Ascending aorta (tissue), 2 donors: Measurements from ENCODE around the gene RNF31. TPM values are rescaled to one million over a fixed set of nuclear protein-coding genes. Genes with fewer than 3 reads are reported as not detected.

Source experiments
- DNase-seq, 2 donors: peaks; one replicate each; pipeline ENCODE4 v3.0.0-alpha.2; 2019; ENCODE audit warnings: low spot score in 2 of 2
- H3K27ac ChIP-seq, 2 donors: fragments of 200-600 bp; sonication (generic); one replicate each; pipeline ENCODE4 v1.5.1; 2016 to 2017; ENCODE audit warnings: mild to moderate bottlenecking in 1 of 2
- H3K27me3 ChIP-seq: fragments of 200-600 bp; sonication (generic); one replicate; pipeline ENCODE4 v1.5.1; 2017
- H3K36me3 ChIP-seq, 2 donors: fragments of 200-600 bp; sonication (generic); one replicate each; pipeline ENCODE4 v1.5.1; 2016
- H3K4me1 ChIP-seq, 2 donors: fragments of 200-600 bp; sonication (generic); one replicate each; pipeline ENCODE4 v1.5.1; 2016 to 2017; ENCODE audit warnings: mild to moderate bottlenecking in 1 of 2
- H3K4me3 ChIP-seq, 2 donors: fragments of 200-600 bp; sonication (generic); one replicate each; pipeline ENCODE4 v1.5.1; 2016 to 2017; ENCODE audit warnings: mild to moderate bottlenecking in 1 of 2
- H3K9me3 ChIP-seq, 2 donors: fragments of 200-600 bp; sonication (generic); one replicate each; pipeline ENCODE4 v1.5.1; 2016
- CTCF ChIP-seq, 3 experiments: fragments of 200-600 bp in 2 of 3; fragments of 450-650 bp in 1 of 3; sonication (generic) in 2 of 3; IDR thresholded peaks; one replicate each; pipeline ENCODE4 v1.5.1; 2016 to 2019; ENCODE audit warnings: antibody characterized with exemption in 3 of 3, mild to moderate bottlenecking in 1 of 3, moderate library complexity in 1 of 3
- intact Hi-C: fragments of 100-400 bp; cut with DNase I; formaldehyde crosslinking; loops from one replicate; pipeline ENCODE4 v1.15.1; 2023
- total RNA-seq: library from RNA; depleted of rRNA; stranded (reverse); fragments of >200 nt; gene quantifications from one replicate; pipeline ENCODE4 v1.1.0, GENCODE V29; 2016

The RNF31 gene
- total RNA-seq, 1 donor from 2014 or later, result 182 TPM

GRCh38 chr14:24150993-24151392 is 3.7 kb downstream of the RNF31 start:
- DNase-seq, result no peak
- Histone ChIP-seq H3K4me3 (no peak overlapping the region), H3K9me3 (no peaks in the 10 kb centered on the region), H3K4me1 (peaks cover 9 to 13% of the 10 kb centered on the region in 2 donors), H3K36me3 (peaks cover 48 to 71% of the 10 kb centered on the region in 2 donors), H3K27me3 (no peaks in the 10 kb centered on the region), H3K27ac (no peak overlapping the region)
- intact Hi-C loops, result no loop called here
- TF ChIP-seq CTCF (IDR thresholded peaks at IDR 0.05), result no peak

- Histone ChIP-seq H3K36me3 (peaks cover 53 to 76% of the 10 kb centered on the region in 2 donors), H3K4me1 (peaks cover 8 to 13% of the 10 kb centered on the region in 2 donors), H3K4me3 (no peak overlapping the region), H3K27me3 (no peaks in the 10 kb centered on the region), H3K27ac (no peak overlapping the region), H3K9me3 (no peaks in the 10 kb centered on the region)
- no peak for TF ChIP-seq CTCF (IDR thresholded peaks at IDR 0.05)
- intact Hi-C loops, result no loop called here
- no peak for DNase-seq
Observed at GRCh38 chr14:24151404-24152080, 4.2 kb downstream of the RNF31 start.

- no peak for DNase-seq
- no peaks in the 10 kb centered on the region for H3K9me3 ChIP-seq
- H3K36me3 ChIP-seq, result peaks cover 57 to 85% of the 10 kb centered on the region in 2 donors
- TF ChIP-seq CTCF (IDR thresholded peaks at IDR 0.05), result no peak
- H3K27me3 ChIP-seq, result no peaks in the 10 kb centered on the region
- intact Hi-C loops, result no loop called here
- no peaks in the 10 kb centered on the region for H3K4me1 ChIP-seq
- no peak overlapping the region for H3K27ac ChIP-seq
- H3K4me3 ChIP-seq, result no peak overlapping the region
Observed at GRCh38 chr14:24155100-24155499, 7.8 kb downstream of the RNF31 start.

GRCh38 chr14:24156840-24157239 is 9.5 kb downstream of the RNF31 start:
- no peak for TF ChIP-seq CTCF (IDR thresholded peaks at IDR 0.05)
- Histone ChIP-seq H3K4me1 (no peaks in the 10 kb centered on the region), H3K9me3 (no peaks in the 10 kb centered on the region), H3K27ac (no peak overlapping the region), H3K27me3 (no peaks in the 10 kb centered on the region), H3K36me3 (peaks cover 45 to 74% of the 10 kb centered on the region in 2 donors), H3K4me3 (no peak overlapping the region)
- no peak for DNase-seq
- intact Hi-C loops, result no loop called here

- TF ChIP-seq CTCF (IDR thresholded peaks at IDR 0.05), result no peak
- Histone ChIP-seq H3K27me3 (no peaks in the 10 kb centered on the region), H3K27ac (no peak overlapping the region), H3K4me3 (no peak overlapping the region), H3K4me1 (peaks cover under 1 to 4% of the 10 kb centered on the region in 2 donors), H3K36me3 (peaks cover 43 to 69% of the 10 kb centered on the region in 2 donors), H3K9me3 (no peaks in the 10 kb centered on the region)
- intact Hi-C loops, result no loop called here
- no peak for DNase-seq
Observed at GRCh38 chr14:24157331-24157730, 10.0 kb downstream of the RNF31 start.
